ENCODE results near the gene NID2.

NID2 gene

DNA sequence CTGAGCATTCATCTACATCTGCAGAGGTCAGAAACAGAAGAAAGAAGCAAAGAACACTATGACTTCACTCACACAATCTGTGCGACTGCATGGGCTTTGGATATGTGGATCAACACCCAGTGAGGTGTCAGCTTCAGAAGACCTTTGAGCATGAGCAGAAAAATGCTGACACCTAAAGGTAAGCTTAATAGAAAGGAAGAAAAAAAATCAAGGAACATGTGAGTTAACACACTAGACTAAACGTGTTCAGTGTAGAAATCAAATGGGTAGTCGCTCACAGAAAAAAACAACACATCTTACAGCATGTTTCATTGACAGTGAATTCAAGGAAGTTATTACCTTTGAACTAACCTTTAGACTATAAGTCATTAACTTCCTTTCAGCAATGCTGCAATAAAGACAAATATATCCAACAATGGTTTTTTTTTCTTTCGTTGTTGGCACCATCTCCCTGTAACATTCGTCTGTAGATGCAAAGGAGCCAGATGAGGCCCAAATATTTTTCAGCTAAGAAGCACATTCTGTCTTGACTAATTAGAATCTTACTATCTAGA lies 48.6 kb downstream of the NID2 start:
- DNase-seq (ENCODE audit: insufficient read length) = no peak
- TF ChIP-seq TAF1 (IDR thresholded peaks at IDR 0.05; ENCODE audit: borderline replicate concordance, low read depth, low read length) (no peak), POLR2AphosphoS5 (IDR thresholded peaks at IDR 0.05; ENCODE audit: low read depth, low read length) (no peak), POLR2A (IDR thresholded peaks at IDR 0.05; ENCODE audit: low read depth, low read length) (no peak)
- no peak for FAIRE-seq

DNA sequence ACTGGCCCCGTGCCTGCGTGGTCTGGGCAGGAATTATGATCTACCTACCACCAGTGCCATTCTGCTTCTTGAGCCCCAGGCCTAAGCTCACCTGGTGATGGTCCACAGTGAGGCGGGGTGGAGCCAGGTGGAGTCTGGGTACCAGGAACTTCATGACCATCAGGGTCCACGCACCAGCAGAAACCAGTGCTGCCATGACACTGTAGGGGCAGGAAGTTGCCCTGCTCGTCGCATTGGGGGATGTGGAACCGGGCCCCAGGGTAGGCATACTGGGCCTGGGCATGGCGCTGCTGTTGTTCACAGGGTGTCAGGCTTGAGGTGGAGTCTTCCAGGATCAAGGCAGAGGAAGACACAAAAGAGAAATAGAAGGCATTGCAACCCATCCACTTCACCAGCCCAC lies 49.9 kb downstream of the NID2 start:
- no peak for DNase-seq (ENCODE audit: insufficient read length)
- TF ChIP-seq TAF1 (IDR thresholded peaks at IDR 0.05; ENCODE audit: borderline replicate concordance, low read depth, low read length) (no peak), POLR2A (IDR thresholded peaks at IDR 0.05; ENCODE audit: low read depth, low read length) (no peak), POLR2AphosphoS5 (IDR thresholded peaks at IDR 0.05; ENCODE audit: low read depth, low read length) (no peak)
- FAIRE-seq = no peak

DNA sequence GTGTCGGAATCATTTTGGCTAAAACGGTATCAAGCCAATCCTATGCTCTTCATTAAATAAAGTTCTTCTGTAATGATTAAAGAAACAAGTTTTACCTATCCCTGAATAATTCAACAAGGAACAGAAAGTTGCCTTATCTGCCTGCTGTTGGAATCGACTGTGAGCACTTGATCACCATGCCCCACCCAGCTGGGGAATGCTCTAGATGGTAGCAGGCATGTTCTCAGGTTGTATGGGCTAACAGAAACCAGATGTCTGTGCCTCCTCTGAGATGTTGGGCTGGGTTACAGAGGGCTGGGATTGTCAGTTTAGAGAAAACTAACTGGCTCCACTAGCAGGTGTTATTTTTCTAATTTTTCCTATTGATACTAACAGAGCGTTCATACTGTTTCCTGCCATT lies 50.6 kb downstream of the NID2 start:
- DNase-seq (ENCODE audit: insufficient read length) (no peak), FAIRE-seq (no peak)

DNA sequence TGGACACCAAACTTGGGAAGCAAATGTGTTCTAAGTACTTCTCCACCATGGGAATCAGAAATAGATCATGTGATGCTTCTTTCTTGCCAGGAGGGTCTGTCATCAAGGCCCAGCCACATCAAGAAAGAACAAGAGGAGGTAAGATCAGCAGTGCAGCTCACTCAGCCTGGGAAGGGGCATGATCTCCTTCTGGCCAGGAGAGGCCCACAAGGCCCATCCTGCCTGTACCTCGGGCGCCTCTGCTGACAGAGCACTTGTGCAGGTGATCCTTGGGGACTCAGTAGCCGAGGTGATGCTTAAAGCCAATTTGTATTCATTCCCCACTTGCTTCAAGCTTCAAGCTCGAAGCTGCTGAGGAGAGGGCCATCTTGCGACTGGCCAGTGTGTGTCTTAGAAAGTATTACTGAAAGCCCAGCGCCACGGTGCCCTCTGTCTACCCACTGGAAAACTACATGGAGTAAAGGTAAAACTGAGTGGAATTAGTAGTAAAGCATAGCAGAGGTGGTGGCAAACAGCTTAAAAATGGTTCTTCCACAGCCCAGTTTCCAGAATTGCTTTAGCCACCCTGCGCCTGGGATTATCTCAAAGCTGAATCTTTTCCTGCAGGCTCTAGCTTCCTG lies 53.3 kb downstream of the NID2 start:
- TF ChIP-seq TAF1 (IDR thresholded peaks at IDR 0.05; ENCODE audit: borderline replicate concordance, low read depth, low read length) (no peak), POLR2AphosphoS5 (IDR thresholded peaks at IDR 0.05; ENCODE audit: low read depth, low read length) (no peak), POLR2A (IDR thresholded peaks at IDR 0.05; ENCODE audit: low read depth, low read length) (no peak)
- DNase-seq (ENCODE audit: insufficient read length) = no peak
- no peak for FAIRE-seq

More for the DNA sequence above, 50.6 kb downstream of the NID2 start:
- no peak for TF ChIP-seq POLR2AphosphoS5 (IDR thresholded peaks at IDR 0.05; ENCODE audit: low read depth, low read length)
- no peak for TF ChIP-seq TAF1 (IDR thresholded peaks at IDR 0.05; ENCODE audit: borderline replicate concordance, low read depth, low read length)
- no peak for TF ChIP-seq POLR2A (IDR thresholded peaks at IDR 0.05; ENCODE audit: low read depth, low read length)

DNA sequence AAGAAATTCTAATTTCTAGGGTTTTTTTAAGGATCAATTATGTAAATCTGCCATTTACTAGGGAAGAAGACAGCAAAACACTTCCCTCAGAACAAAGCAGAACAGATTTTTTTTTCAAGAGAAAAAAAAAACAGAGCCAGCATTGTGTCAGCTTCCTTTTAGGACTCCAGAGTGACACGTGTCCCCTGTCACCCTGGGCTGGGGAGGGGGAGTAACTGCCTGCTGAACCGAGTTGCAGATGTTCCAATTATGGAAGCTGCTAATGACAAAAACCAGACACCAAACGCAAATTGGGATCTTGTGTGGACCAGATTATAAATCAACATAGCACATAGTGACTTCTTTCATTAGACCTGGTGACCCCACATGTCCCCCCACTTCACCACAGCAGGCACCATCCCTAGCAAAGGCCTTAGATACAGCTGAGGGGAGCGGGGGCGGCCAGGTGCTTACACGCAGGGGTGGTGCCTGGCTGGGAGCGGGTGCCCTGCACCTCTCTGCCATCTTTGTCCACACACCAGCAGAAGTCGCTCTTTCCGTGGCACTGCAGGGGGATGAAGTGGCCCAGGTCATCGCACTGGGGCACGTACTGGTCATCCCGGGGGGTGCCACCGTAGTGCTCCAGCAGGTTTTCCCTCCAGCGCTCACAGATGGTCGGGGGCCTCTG lies 54.1 kb downstream of the NID2 start:
- TF ChIP-seq POLR2A (IDR thresholded peaks at IDR 0.05; ENCODE audit: low read depth, low read length) = no peak
- FAIRE-seq (no peak), DNase-seq (ENCODE audit: insufficient read length) (no peak)

DNA sequence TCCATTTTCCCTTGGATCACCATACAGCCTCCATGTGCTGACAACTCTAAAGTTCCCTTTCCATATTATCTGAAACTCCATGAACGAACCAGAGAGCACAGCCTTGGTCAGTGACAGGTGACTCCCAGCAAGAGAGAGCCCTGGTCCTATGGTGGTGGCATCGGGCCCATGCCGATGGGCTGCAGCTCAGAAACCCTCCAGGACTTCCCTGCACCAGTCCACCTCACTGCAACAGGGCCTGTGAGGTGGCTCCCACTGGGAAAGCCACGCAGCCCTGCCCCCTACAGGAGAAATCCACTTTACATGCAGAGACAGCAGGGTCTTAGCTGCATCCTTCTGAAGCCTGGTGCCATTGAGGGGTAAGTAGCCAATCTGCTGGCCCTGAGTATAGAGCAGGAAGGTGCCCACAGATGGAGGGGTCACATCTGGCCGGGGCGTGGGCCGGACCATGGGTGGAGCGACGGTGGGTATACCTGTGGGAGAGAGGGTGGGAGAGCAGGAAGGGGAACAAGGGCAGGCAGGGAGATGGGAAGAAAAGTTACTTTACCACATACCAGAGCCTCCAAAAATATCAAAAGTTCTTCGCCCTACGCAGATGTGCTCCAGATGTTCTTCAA lies 54.8 kb downstream of the NID2 start:
- DNase-seq (ENCODE audit: insufficient read length) (no peak), FAIRE-seq (no peak)
- no peak for TF ChIP-seq POLR2A (IDR thresholded peaks at IDR 0.05; ENCODE audit: low read depth, low read length)
- no peak for TF ChIP-seq TAF1 (IDR thresholded peaks at IDR 0.05; ENCODE audit: borderline replicate concordance, low read depth, low read length)
- no peak for TF ChIP-seq POLR2AphosphoS5 (IDR thresholded peaks at IDR 0.05; ENCODE audit: low read depth, low read length)

DNA sequence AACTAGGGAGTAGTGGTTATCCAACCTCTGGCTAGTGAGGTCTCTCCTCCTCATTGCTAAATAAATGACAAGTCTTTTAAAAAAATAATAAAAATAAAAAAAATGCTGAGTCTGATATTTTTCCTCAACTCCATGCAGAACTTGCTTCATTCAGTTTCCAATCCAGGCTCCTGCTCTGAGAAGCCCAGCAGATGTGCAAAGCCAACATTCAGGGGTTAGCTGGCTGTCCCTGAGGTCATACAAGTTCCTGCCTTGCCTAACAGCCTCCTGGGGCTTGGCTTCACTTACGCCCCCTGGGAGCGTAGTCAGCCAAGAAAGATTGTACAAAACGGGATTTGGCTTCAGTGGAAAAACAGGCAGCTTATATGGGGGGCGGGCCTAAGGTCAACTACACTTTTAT lies 56.2 kb downstream of the NID2 start:
- TF ChIP-seq POLR2AphosphoS5 (IDR thresholded peaks at IDR 0.05; ENCODE audit: low read depth, low read length) (no peak), TAF1 (IDR thresholded peaks at IDR 0.05; ENCODE audit: borderline replicate concordance, low read depth, low read length) (no peak), POLR2A (IDR thresholded peaks at IDR 0.05; ENCODE audit: low read depth, low read length) (no peak)
- DNase-seq (ENCODE audit: insufficient read length) (no peak), FAIRE-seq (no peak)

DNA sequence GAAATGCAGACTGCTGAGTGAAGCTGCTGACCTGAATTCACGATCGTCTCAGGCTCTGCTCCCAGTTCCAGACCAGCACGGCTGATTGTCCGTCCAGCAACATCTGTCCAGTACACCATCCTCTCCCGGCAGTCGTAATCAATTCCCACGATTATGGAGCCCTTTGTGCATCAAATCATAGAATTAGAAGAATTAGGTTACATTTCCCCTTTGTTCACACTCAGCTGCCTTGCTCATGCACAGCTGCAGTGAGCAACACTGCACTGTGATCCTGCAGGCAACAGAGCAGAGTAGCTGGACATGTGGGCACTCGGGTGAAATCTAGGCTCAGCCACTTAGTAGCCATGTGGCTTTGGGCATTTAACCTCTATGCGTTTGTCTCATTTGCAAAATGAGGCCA lies 57.3 kb downstream of the NID2 start:
- DNase-seq (ENCODE audit: insufficient read length) (no peak), FAIRE-seq (no peak)
- TF ChIP-seq POLR2A (IDR thresholded peaks at IDR 0.05; ENCODE audit: low read depth, low read length) (no peak), TAF1 (IDR thresholded peaks at IDR 0.05; ENCODE audit: borderline replicate concordance, low read depth, low read length) (no peak), POLR2AphosphoS5 (IDR thresholded peaks at IDR 0.05; ENCODE audit: low read depth, low read length) (0 out of 2 replicates have a peak, but pooled peaks have one; percentile 26)

DNA sequence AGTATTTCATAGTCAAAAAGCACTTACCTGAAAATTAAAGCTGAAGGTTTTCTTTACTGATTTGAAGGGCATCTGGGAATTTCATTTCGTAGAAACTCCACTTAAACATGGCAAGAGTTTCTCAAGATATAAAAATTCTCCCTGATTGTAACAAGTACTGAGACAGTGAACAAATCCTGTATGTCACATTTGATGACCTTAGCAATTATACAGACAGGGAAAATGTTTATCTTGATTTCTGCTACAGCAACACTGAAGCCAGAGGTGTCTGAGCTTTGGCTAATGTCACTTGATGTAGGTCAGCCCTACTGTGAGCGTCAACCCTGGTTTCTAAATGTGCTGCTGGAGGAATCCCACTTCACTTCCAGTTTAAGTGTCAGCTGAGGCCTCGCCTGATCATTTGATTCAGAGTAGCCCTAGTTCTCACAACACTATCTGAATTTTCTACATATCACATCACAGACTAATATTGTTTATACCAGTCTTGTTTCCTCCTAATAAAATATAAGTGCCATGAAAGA lies 58.6 kb downstream of the NID2 start:
- TF ChIP-seq POLR2A (IDR thresholded peaks at IDR 0.05; ENCODE audit: low read depth, low read length) (no peak), POLR2AphosphoS5 (IDR thresholded peaks at IDR 0.05; ENCODE audit: low read depth, low read length) (no peak), TAF1 (IDR thresholded peaks at IDR 0.05; ENCODE audit: borderline replicate concordance, low read depth, low read length) (no peak)
- DNase-seq (ENCODE audit: insufficient read length) (no peak), FAIRE-seq (no peak)

DNA sequence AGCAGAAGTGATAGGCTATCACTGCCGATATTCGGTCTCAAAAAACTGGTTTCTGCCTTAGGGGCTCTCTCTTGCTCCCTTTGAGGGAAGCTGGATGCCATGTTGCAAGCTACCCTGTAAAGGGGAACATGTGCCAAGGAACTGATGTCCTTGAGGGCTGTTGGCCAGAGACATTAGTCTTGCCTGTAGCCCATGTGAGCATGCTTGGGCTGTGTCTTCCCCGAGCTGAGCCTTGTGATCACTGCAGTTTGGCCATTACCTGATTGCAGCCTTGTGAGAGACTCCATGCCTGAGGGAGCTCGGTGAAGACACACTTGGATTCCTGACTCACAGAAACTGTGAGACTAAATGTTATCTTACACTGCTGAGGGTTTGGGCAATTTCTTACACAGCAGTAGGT lies 60.7 kb downstream of the NID2 start:
- DNase-seq (ENCODE audit: insufficient read length) (no peak), FAIRE-seq (no peak)
- TF ChIP-seq TAF1 (IDR thresholded peaks at IDR 0.05; ENCODE audit: borderline replicate concordance, low read depth, low read length) = no peak
- no peak for TF ChIP-seq POLR2A (IDR thresholded peaks at IDR 0.05; ENCODE audit: low read depth, low read length)
- no peak for TF ChIP-seq POLR2AphosphoS5 (IDR thresholded peaks at IDR 0.05; ENCODE audit: low read depth, low read length)

DNA sequence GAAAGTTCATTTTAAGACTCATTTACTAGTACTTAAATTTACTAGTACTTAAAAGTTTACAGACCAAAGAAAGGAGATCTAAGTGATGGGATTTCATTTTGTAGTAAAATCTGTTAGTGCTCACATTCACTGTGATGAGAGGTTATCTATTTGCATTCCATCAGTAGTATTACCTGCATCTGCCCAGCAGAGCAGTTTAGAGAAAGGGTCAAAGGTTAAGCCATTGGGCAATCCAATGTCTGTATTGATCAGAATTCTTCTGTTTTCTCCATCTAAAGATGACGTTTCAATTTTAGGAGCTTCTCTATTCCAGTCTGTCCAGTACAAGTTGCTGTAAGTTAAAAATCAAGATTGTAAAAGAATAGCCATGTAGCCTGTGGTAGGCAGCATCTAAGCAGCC lies 61.2 kb downstream of the NID2 start:
- no peak for FAIRE-seq
- DNase-seq (ENCODE audit: insufficient read length) = no peak
- TF ChIP-seq POLR2AphosphoS5 (IDR thresholded peaks at IDR 0.05; ENCODE audit: low read depth, low read length) (no peak), POLR2A (IDR thresholded peaks at IDR 0.05; ENCODE audit: low read depth, low read length) (no peak), TAF1 (IDR thresholded peaks at IDR 0.05; ENCODE audit: borderline replicate concordance, low read depth, low read length) (no peak)

All from GM12892 (cell line).